Endometrium (tissue), 2 donors: ENCODE measurements around the gene INSL3.
"Not testable (repeated sequence)": the region's sequence is repeated elsewhere in the genome, so short reads cannot be mapped to it uniquely, and the experiment has no call there.

ENCODE experiments used
- FAIRE-seq: peaks from 2 replicates; lab custom pipeline; 2012; peaks lifted over from hg19 to GRCh38; lab: Jason Lieb, UNC
- donor health status: control.
- donor health status: control.

The INSL3 gene

DNA sequence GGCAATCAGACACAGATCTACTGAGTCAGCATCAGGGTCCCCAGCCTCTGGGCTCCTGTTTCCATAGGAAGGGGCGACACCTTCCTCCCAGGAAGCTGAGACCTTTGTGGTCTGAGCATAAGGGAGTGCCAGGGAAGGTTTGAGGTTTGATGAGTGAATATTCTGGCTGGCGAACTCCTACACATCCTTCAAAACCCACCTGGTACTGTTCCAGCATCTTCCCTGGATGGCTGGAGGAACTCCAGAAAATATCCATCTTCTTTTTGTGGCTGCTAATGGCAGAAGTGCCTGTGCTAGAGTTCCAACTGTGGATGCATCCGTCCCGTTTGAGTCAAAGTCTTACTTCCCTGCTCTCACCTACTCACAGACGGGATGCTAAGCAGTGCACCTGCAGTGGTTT, 9.2 kb downstream of the INSL3 start:
- FAIRE-seq: no peak

DNA sequence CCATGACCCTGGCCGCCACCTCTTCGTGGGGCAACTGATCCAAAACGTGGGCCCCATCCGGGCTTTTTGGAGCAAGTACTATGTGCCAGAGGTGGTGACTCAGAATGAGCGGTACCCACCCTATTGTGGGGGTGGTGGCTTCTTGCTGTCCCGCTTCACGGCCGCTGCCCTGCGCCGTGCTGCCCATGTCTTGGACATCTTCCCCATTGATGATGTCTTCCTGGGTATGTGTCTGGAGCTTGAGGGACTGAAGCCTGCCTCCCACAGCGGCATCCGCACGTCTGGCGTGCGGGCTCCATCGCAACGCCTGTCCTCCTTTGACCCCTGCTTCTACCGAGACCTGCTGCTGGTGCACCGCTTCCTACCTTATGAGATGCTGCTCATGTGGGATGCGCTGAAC, 9.6 kb downstream of the INSL3 start:
- FAIRE-seq: no peak

DNA sequence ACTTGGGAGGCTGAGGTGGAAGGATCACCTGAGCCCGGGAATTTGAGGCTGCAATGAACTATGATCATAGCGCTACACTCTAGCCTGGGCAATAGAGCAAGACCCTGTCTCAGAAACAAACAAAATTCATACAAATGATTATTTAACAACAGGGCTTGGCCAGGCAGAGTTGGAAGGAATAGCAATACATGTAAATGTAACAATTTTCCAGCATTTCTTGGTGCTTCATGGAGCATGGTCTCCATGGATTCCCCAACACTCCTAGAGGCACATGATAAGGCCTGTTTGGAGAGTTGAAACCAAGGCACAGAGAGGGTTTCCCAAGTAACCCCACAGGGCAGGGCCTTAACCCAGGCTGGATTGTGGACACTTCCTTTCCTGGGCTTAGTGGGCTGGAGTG, 10.2 kb downstream of the INSL3 start:
- no peak for FAIRE-seq

DNA sequence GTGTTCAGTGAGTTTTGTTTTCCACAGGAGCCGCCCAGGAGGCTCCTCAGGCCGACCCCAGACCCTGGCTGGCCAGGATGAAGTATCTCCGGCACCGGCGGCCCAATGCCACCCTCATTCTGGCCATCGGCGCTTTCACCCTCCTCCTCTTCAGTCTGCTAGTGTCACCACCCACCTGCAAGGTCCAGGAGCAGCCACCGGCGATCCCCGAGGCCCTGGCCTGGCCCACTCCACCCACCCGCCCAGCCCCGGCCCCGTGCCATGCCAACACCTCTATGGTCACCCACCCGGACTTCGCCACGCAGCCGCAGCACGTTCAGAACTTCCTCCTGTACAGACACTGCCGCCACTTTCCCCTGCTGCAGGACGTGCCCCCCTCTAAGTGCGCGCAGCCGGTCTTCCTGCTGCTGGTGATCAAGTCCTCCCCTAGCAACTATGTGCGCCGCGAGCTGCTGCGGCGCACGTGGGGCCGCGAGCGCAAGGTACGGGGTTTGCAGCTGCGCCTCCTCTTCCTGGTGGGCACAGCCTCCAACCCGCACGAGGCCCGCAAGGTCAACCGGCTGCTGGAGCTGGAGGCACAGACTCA, 13.5 kb downstream of the INSL3 start:
- FAIRE-seq: no peak

DNA sequence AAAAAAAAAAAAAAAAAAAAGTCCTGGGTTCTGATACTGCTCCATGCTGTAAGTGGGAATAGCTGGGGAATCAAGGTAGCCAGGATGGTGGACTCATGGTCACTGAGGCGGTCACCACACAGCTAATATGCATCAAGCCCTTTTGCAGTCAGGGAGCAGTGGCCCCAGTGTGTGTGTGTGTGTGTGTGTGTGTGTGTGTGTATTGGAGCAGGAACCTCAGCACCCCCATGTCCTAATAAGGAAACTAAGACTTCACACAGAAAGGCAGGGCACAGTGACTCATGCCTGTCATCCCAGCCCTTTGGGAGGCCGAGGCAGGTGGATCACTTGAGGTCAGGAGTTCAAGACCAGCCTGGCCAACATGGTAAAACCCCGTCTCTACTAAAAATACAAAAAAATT, 14.4 kb downstream of the INSL3 start:
- FAIRE-seq: no peak

DNA sequence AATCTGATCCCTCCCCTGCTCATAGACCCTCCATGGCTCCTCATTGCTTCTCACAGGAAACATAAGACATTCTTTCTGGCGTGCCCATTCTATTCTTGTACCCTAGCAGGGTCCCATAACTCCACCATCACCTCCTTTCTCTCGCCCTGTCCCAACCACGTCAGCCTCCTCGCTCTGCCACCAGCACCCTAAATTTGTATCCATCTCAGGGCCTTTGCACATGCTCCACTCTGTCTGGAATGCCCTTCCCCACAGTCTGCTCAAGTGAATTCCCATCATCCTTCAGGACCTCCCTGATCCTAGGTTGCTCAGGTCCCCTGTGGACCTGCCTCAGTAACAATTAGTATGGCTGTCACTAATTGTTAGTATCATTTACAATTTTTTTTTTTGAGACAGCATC, 15.9 kb downstream of the INSL3 start:
- FAIRE-seq: no peak

DNA sequence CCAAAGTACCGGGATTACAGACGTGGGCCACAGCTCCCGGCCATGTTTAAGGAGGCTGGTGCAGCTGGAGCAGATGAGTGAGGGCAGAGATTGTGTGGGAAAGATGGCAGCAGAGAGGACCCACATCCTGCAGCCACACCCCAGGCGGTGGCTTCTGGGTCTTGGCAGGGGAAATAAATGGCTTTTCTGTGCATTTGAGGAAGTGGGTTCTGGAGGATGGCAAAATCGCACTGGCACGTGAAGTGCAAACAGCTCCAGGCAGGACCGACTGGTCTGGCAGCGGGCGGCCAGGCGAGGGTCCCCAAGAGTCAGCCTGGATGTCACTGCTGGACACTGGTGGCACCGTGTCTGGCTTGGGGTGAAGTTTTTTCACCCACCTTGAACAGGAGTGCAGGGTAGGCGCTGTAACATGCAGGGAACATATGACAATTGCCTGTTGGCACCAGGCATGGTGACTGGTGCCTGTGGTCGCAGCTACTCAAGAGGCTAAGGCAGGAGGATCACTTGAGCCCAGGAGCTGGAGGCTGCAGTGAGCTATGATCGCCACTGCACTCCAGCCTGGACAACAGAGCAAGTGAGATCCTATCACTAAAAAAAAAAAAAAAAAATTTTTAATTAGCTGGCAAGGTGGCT, 17.9 kb downstream of the INSL3 start:
- FAIRE-seq: no peak

DNA sequence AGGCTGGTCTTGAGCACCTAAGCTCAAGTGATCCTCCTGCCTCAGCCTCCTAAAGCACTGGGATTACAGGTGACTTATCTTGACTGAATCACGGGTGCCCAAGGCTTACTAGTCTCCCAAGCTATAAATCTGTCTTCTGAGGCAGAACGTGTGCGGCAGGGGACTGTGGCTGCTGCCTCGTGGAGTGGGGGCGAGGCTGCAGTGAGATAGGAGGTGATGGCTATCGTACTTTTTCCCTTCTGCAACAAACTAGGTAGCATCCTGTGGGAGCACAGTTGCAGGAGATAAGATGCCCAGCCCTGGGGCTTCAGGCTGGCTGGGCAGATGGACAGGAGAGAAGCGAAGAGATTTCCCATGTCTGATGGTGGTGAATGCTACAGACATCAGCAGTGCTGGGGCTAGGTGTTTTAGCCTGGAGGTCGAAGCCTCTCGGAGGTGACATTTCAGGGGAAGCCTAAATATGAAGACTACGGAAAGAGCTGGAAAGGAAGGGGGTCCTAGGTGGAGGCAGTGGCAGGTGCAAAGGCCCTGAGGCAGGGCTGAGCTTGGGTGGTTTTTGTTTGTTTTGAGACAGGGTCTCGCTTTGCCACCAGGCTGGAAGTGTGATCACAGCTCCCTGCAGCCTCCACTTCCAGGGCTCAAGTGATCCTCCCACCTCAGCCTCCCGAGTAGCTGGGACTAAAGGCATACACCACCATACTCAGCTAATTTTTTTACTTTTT, 19.0 kb downstream of the INSL3 start:
- FAIRE-seq: no peak

DNA sequence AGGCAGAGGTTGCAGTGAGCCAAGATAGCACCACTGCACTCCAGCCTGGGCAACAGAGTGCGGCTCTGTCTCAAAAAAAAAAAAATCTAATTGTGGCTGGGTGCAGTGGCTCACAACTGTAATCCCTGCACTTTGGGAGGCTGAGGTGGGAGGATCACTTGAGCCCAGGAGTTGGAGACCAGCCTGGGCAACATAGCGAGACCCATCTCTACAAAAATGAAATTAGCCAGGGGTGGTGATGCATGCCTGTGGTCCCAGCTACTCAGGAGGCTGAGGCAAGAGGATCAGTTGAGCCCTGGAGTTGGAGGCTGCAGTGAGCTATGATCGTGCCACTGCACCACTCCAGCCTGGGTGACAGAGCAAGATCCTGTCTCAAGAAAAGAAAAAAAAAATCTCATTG, 22.7 kb downstream of the INSL3 start:
- FAIRE-seq: not testable (repeated sequence)

DNA sequence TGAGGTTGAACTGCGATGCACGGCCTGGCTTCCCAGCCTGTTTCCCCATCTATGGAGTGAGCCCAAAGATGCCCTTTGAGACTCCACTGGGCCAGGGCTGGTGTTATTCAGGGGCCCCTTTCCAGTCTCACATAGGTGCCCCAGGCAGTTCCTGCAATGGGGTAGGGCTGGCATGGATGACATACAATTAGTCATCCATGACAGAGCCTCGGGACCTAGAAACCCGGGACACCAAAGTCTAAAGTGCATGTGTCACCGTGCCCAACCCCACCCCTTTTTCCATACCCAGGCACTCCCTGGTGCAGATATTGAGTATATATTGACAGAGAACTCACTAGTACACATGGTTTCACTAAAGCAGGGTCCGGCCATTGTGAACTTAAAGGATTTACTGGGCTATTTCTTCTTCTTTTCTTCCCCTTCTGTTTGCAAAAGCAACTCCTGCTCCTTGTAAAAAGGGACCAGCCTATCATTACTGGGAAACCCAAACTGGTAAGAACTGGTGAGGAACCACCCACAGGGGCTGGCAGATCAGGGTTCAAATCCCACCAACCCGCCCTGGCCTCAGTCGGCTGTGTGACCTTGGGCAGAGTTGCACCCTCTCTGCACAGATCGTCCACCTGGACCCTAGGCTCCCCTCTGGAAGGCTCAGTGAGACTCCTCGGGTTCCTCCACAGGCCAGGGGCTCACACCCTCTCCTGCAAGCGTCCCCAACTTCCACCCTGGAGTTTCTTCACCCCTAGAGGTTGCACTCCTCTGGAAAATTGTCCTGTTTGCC, 23.7 kb downstream of the INSL3 start:
- no peak for FAIRE-seq

DNA sequence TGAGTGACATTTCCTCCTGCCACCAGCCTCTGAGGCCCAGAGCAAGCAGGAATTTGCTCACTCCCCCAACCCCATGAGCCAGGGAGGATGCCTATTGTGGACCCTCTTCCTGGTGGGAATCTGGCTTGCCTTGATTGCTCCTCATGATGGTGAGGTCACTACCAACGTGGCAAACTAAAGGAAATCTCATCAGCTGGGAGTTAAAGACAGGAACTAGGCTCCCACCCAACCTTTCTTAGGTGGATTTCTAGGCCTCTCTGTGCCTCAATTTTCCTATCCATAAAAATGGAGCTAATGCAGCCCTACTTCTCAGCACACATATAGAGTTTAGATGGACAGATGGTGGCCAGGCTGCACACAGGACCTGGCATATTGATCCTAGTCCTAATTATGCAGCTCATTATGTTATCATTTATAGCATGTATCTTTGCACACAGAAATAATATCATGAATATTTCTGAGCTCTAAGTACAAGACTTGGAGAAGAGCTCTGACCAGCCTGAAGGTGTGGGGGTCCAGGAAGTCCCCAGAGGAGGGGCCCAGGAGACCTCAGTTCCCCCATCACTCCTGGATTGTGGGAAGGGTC, 24.4 kb downstream of the INSL3 start:
- FAIRE-seq: no peak

DNA sequence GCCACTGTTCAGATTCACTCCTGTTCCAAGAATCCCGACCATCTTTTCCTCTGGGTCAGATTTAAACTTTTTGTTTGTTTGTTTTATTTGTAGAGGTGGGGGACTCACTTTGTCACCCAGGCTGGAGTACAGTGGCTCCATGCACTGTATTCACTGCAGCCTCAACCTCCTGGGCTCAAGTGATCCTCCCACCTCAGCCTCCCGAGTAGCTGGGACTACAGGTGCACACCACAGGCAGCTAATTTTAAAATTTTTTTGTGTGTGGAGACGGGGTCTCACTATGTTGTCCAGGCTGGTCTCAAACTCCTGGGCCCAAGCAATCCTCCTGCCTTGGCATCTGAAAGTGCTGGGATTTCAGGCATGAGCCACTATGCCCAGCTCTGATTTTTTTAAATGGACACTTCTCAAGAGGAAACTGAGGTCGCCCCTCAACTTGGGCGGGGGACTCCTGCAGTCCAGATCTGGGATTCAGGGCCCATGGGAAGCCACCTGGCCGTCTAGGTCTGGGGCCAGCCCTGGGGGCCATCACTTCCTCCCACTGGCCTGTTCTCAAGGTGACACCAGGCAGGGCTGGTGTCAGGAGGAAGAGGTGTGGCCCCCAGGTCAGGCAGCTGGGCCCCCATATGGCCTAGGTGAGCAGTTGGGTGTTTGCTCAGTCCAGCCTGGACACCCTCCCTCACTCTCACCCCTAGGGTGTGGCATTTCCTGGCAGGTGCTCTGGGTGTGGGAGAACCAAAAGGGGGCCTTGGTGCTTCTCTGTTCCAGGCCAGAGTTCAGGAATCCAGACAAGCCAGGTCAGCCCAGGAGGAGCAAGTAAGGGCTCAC, 25.1 kb downstream of the INSL3 start:
- no peak for FAIRE-seq

DNA sequence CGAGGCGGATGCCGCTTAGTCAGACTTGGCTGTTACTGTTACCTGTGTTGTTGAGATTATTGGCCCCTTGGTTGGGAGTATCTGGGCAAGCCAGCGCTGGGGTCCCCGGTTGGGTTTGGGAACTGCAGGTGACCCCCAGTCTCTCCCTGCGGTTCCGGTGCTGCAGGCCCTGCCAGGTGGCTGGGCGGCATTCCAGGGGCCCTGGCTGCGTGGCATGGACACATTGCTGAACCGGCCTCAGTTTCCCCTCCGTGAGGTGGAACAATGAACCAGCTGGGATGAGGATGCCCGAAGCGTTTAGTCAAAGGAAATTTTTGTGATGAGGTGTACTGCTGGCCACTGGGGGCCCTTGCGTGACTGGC, 25.8 kb downstream of the INSL3 start:
- no peak for FAIRE-seq

DNA sequence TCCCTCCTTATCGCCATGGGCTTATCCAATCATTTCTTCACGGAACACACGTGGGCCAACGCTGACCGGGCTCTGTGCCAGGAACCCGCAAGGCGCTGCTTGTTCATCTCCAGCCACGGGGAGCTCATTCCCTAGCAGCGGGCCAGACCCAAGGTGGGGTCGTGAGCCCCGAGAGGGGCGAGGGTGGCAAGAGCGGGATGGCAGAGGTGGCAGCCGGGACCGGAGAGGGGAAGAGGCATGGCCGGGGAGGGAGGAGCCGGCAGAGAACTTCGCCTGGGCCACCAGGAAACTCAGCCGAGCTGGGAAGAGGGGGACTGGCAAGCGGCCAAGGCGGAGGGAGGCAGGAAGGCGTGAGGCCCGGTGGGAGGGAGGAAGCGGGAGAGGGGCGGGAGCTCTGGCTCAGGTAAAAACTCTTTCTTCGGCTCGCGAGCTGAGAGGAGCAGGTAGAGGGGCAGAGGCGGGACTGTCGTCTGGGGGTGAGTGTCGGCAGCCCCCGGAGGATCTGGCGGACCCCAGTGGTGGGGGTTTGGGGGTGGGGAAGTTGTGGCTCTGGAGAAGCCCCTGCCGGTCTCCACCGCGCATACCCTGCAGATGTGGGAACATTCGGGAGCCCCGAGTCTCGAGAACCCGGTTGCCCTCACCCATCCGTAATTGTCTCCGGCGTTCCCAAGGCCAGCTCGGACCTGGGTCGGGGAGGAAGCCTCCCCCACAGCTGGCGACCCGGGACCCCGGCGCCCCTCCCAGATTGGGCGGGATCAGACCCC, 26.4 kb downstream of the INSL3 start, which contains the start of gene B3GNT3:
Gene B3GNT3 (plus strand): TSS at position 408 of the 764 bp plus-strand sequence. CDS start 12,670 bp downstream, outside the sequence.
- FAIRE-seq: no peak

DNA sequence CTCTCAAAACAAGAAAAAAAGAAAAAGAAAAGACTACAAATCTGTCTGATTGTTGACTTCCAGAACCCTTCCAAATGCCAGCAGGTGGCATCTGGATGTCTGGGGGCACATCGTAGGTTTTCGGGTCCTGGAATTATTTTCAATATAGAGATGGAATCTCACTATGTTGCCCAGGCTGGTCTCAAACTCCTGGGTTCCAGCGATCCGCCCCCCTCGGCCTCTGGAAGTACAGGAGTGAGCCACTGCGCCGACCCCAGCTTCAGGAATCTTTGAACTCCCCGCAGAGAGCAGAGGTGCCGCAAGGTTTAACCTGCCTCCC, 26.9 kb downstream of the INSL3 start:
- no peak for FAIRE-seq

DNA sequence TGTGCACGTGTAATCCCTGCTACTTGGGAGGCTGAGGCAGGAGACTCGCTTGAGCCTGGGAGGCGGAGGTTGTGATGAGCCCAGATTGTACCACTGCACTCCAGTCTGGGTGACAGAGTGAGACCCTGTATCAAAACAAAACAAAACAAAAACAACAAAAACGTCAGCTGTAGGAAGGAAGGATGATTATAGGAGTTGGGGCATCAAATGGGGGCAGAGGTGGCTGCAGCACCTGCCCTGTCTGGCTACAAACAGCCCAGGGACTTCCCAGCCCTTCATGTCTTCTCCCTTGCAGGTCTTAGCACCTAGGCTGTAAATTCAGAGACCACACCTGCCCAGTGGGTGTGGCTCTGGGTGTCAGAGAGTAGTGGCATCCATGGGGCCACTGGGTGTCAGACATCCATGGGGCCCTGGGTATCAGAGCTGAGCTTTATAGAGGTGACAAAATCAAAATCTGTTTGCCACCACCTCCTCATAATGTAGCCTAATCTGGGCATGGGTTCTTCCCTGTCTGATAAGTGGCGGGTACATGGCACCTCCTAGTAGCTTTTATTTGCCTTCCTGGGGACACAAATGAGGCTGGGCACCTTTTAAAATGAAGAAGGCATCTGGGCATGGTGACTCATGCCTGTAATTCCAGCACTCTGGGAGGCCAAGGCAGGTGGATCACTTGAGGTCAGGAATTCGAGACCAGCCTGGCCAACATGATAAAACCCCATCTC, 31.1 kb downstream of the INSL3 start:
- no peak for FAIRE-seq

DNA sequence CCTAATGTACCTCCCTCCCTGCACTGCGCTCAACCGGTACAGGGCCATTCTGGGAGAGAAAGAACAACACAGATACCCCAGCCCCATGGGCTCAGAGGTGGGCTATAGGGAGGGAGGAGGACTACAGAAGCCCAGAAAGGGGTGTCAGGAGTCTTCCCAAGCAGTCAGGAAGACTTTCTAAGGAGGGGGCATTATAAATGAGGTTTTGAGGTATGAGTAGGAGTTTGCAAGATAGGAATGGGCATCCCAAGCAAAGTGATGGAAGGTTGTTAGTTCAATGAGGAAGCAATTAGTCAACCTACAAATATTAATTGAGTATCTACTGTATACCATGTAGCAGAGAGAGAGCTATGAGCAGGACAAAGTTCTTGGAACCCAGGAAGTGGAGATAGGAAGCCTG, 32.7 kb downstream of the INSL3 start:
- no peak for FAIRE-seq

DNA sequence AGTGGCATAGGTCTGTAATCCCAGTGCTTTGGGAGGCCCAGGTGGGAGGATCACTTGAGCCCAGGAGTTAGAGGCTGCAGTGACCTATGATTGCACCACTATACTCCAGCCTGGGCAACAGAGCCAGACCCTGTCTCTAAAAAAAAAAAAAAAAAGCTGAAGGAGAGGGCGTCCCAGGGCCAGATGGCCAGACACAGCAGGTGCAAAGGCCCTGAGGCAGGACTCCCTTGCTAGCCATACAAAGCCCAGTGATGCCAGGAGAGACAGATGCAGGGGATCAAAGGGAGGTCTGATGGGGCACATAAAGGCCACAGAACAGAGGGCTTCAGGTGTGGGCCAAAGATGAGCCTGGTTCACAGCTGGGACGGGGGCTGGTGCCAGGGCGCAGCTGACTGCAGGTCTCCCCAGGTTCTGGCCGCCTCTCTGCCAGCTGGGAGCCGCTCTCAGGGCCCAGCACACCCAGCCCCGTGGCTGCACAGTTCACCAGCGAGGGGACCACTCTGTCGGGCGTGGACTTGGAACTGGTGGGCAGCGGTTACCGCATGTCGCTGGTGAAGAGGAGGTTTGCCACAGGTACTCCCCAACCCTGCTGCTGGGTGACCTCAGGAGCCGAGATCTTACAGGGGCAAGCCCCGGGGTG, 33.9 kb downstream of the INSL3 start:
- FAIRE-seq: no peak

DNA sequence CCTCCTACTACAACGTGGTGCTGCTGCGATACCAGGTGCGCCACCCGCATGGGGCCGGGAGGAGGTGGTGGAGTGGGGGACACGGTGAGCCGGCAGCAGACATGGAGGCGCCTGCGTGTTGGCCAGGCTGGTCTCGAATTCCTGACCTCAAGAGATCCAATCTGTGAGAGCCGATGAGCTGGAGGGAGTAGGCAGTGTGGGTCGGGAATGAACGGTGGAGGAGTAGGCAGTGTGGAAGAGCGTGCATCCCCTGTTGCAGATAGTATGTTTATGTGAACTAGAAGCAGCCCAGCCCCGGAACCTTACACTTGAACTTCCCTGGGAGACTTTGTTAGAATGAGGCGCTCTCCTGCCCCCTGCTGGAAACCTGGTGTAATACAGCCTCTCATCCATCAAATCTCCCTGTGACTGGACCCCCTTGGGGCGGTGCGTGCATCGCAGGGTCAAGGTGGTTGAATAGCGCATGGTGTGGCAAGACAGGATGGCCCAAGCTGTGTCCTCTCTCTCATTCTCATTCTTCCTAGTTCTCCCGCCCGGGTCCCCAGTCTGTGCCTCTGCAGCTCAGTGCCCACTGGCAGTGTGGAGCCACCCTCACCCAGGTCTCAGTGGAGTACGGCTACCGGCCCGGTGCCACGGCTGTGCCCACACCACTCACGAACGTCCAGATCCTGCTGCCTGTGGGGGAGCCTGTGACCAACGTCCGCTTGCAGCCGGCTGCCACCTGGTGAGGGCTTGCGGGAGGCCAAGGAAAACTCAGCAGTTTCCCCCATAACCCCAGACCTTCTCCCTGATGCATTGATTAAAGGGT, 36.9 kb downstream of the INSL3 start:
- FAIRE-seq: no peak
